GM23338 (cell line): ENCODE data around the gene RIN3. TPM values are rescaled to one million over a fixed set of nuclear protein-coding genes. Genes with fewer than 3 reads are reported as not detected.

Source experiments
- ATAC-seq: fragments of 200-7000 bp; cut with Tn5 transposase; 3 replicates; pipeline ENCODE4 v1.9.1; 2020
- DNase-seq: peaks from one replicate; pipeline ENCODE4 v3.0.0-alpha.2; 2015; ENCODE audit warnings: low spot score
- H2AFZ ChIP-seq: fragments of 200-600 bp; sonication (generic); 2 replicates; pipeline ENCODE4 v1.8.0; 2016; ENCODE audit warnings: antibody characterized with exemption, mild to moderate bottlenecking, moderate library complexity
- H3F3A ChIP-seq: fragments of 200-600 bp; sonication (generic); replicated peaks from 2 replicates; pipeline ENCODE4 v1.8.0; 2017; ENCODE audit warnings: antibody characterized with exemption, mixed run types, low read depth
- H3K27ac ChIP-seq: fragments of 200-600 bp; sonication (generic); 2 replicates; pipeline ENCODE4 v1.6.1; 2016; ENCODE audit warnings: low read depth
- H3K27me3 ChIP-seq: fragments of 200-600 bp; sonication (generic); 2 replicates; pipeline ENCODE4 v1.8.0; 2016; ENCODE audit warnings: mild to moderate bottlenecking, mixed run types, moderate library complexity; ENCODE audit not compliant: insufficient read depth
- H3K36me3 ChIP-seq: fragments of 200-600 bp; sonication (generic); 2 replicates; pipeline ENCODE4 v1.8.0; 2016; ENCODE audit warnings: mild to moderate bottlenecking; ENCODE audit not compliant: insufficient read depth
- H3K4me1 ChIP-seq: fragments of 200-600 bp; sonication (generic); 2 replicates; pipeline ENCODE4 v1.8.0; 2016; ENCODE audit warnings: mild to moderate bottlenecking, moderate library complexity; ENCODE audit not compliant: insufficient read depth
- H3K4me2 ChIP-seq: fragments of 200-600 bp; sonication (generic); 2 replicates; pipeline ENCODE4 v1.7.1; 2017; ENCODE audit warnings: mixed run types
- H3K4me3 ChIP-seq: fragments of 200-600 bp; sonication (generic); 2 replicates; pipeline ENCODE4 v1.6.1; 2016; ENCODE audit warnings: mixed run types
- H3K79me2 ChIP-seq: fragments of 200-600 bp; sonication (generic); replicated peaks from 2 replicates; pipeline ENCODE4 v1.8.0; 2017; ENCODE audit warnings: mild to moderate bottlenecking; ENCODE audit not compliant: insufficient read depth
- H3K9me2 ChIP-seq: fragments of 200-600 bp; sonication (generic); 2 replicates; pipeline ENCODE4 v1.8.0; 2017; ENCODE audit not compliant: insufficient read depth
- H4K20me1 ChIP-seq: fragments of 200-600 bp; sonication (generic); replicated peaks from 2 replicates; pipeline ENCODE4 v1.8.0; 2017; ENCODE audit warnings: mild to moderate bottlenecking; ENCODE audit not compliant: insufficient read depth
- H3K27ac Mint-ChIP-seq: 2 replicates; pipeline ENCODE4 v1.8.0; 2020; ENCODE audit warnings: inconsistent platforms, mild to moderate bottlenecking, moderate library complexity, mixed read lengths
- H3K27me3 Mint-ChIP-seq: 3 replicates; pipeline ENCODE4 v1.8.0; 2022; ENCODE audit warnings: low read depth, mild to moderate bottlenecking, moderate library complexity, mixed read lengths, inconsistent platforms; ENCODE audit not compliant: insufficient read depth, poor library complexity
- H3K36me3 Mint-ChIP-seq: 3 replicates; pipeline ENCODE4 v1.8.0; 2021; ENCODE audit warnings: low read depth, mild to moderate bottlenecking, inconsistent platforms, moderate library complexity, mixed read lengths
- H3K4me1 Mint-ChIP-seq: 3 replicates; pipeline ENCODE4 v1.8.0; 2020; ENCODE audit warnings: mild to moderate bottlenecking, inconsistent platforms, mixed read lengths
- H3K4me3 Mint-ChIP-seq: 3 replicates; pipeline ENCODE4 v1.8.0; 2021; ENCODE audit warnings: moderate library complexity, mild to moderate bottlenecking, inconsistent platforms, mixed read lengths
- H3K9me3 Mint-ChIP-seq: 3 replicates; pipeline ENCODE4 v1.8.0; 2020; ENCODE audit warnings: moderate library complexity, mild to moderate bottlenecking, inconsistent platforms, mixed read lengths
- CREB1 ChIP-seq: fragments of 250-450 bp; sonication (Bioruptor Pico); IDR thresholded peaks from 2 replicates; pipeline ENCODE4 v1.5.0; 2020; ENCODE audit warnings: low read depth, mild to moderate bottlenecking, moderate library complexity
- CTCF ChIP-seq, 2 experiments: fragments of 200-600 bp in 1 of 2; sonication (generic) in 1 of 2; conservative IDR thresholded peaks; 2 replicates each; pipeline versions ENCODE4 v1.5.1 to v1.6.1; 2016 to 2017; ENCODE audit warnings: antibody characterized with exemption in 2 of 2, low read depth in 2 of 2, mild to moderate bottlenecking in 2 of 2, moderate library complexity in 1 of 2
- EZH2phosphoT487 ChIP-seq: fragments of 200-600 bp; sonication (generic); IDR thresholded peaks from one replicate; pipeline ENCODE4 v1.8.1; 2018; ENCODE audit warnings: antibody characterized with exemption; ENCODE audit not compliant: unreplicated experiment
- JUNB ChIP-seq: IDR thresholded peaks from one replicate; pipeline ENCODE4 v1.6.1; 2016; ENCODE audit warnings: antibody characterized with exemption; ENCODE audit not compliant: unreplicated experiment
- POLR2AphosphoS5 ChIP-seq: IDR thresholded peaks from 2 replicates; pipeline ENCODE4 v1.6.1; 2016; ENCODE audit warnings: antibody characterized with exemption, low read depth
- REST ChIP-seq: IDR thresholded peaks from one replicate; pipeline ENCODE4 v1.6.1; 2018; ENCODE audit warnings: antibody characterized with exemption; ENCODE audit not compliant: unreplicated experiment
- ZNF331 ChIP-seq: fragments of 250-450 bp; sonication (Bioruptor Pico); IDR thresholded peaks from 2 replicates; pipeline ENCODE4 v1.5.0; 2020; ENCODE audit warnings: low read depth, mild to moderate bottlenecking, moderate library complexity
- ZNF462 ChIP-seq: fragments of 250-450 bp; sonication (Bioruptor Pico); IDR thresholded peaks from 2 replicates; pipeline ENCODE4 v1.5.0; 2020; ENCODE audit warnings: mild to moderate bottlenecking, moderate library complexity
- polyA plus RNA-seq: library from polyadenylated mRNA; unstranded; fragments of >200 nt; fragmentation: Nextera tagmentation; extraction: Ambion mirVana; gene quantifications from 2 replicates; pipeline ENCODE4 v1.2.1, GENCODE V29; 2016
- total RNA-seq: library from RNA; depleted of rRNA; stranded (reverse); fragments of >200 nt; shearing (Covaris generic); gene quantifications from 2 replicates; pipeline ENCODE4 v1.2.3, GENCODE V29; 2014

RIN3 gene
- total and polyA plus RNA-seq, 2 experiments from 2014 or later, result 0.97 to 1.5 TPM

GRCh38 chr14:92511453-92512238 lies 1.9 kb upstream of the RIN3 start (continued):
- TF ChIP-seq CTCF (conservative IDR thresholded peaks at IDR 0.05; ENCODE audit: low read depth in 2 of 2), result no peak
- no peak for TF ChIP-seq POLR2AphosphoS5
- TF ChIP-seq JUNB, result no peak
- TF ChIP-seq CREB1 (CRISPR knock-in tag), result no peak

- no peaks in the 10 kb centered on the region for H3K79me2 ChIP-seq
- Mint-ChIP-seq H3K4me3 (peak overlapping the region; percentile 42), H3K4me1 (peaks cover 6% of the 10 kb centered on the region), H3K36me3 (no peaks in the 10 kb centered on the region), H3K27ac (no peak overlapping the region), H3K9me3 (no peaks in the 10 kb centered on the region), H3K27me3 (peaks cover 21% of the 10 kb centered on the region)
- H3K9me2 ChIP-seq, result no peaks in the 10 kb centered on the region
- no peaks in the 10 kb centered on the region for H4K20me1 ChIP-seq
- peak overlapping the region; percentile 75 for H3K4me3 ChIP-seq
- H3K27me3 ChIP-seq, result peaks cover 40% of the 10 kb centered on the region
- no peaks in the 10 kb centered on the region; the same call in 1 of the 2 replicates for H3K4me1 ChIP-seq
- ATAC-seq (no peak), DNase-seq (no peak)
- H3F3A ChIP-seq, result 0 out of 2 replicates have a peak, but pooled peaks cover 3% of the 10 kb centered on the region
- H3K36me3 ChIP-seq, result no peaks in the 10 kb centered on the region
- H3K4me2 ChIP-seq, result peak overlapping the region; percentile 74
- H3K27ac ChIP-seq, result no peak overlapping the region
- peak overlapping the region; percentile 85; the same call in 1 of the 2 replicates for H2AFZ ChIP-seq
- TF ChIP-seq ZNF331 (CRISPR knock-in tag) (no peak), POLR2AphosphoS5 (no peak), EZH2phosphoT487 (no peak), ZNF462 (no peak), CTCF (conservative IDR thresholded peaks at IDR 0.05; ENCODE audit: low read depth in 2 of 2) (no peak), JUNB (no peak), REST (no peak)
These were observed 776 bp upstream of the RIN3 start for GRCh38 chr14:92512807-92513203.
